NOMO-1 (cell line): ENCODE measurements around the gene SDR42E2.
"Not testable (repeated sequence)": the region's sequence is repeated elsewhere in the genome, so short reads cannot be mapped to it uniquely, and the experiment has no call there.

Experiments used
- DNase-seq, 2 experiments: peaks; one replicate each; lab custom pipeline; 2025; ENCODE audit not compliant: unreplicated experiment in 2 of 2; lab: John Stamatoyannopoulos, UW

SDR42E2 gene

GRCh38 chr16:22190776-22191531, 28.6 kb downstream of the SDR42E2 start:
- peak; percentile 94 to 98 for DNase-seq

DNA sequence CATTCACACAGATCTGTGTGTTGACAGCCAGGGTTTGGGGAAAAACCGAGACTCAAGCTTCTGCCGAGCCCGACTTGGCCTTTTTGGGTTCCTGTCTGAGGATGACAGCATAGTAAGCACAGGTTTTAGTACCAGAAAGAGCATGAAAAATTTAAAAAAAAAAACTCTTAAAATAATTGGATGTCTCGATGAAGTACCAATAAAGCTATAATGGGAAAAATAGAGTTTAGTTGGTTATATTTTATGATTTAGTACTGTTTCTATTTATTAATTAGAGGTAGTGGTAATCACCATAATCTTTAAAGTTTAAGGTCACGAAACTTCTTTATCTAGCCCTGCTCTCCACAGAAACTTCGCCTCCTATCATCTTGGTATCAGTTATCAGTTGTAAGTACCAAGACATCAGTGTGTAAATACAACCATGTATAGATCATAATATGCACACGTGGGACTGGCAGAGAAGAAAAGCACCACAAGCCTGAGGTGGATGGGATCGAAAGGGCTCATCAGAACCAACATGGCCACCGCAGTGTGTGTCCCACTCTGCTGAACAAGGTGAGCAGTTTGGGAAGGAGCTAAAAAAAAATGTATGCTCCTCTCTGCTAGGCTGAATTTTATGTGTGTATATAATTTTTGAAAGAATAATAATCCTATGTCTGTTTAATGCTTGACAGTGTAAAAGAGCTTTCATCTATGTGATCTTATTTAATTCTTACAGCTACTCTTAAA, 29.4 kb downstream of the SDR42E2 start:
- DNase-seq: no peak

- peak; percentile 75 to 79 for DNase-seq
Measured at GRCh38 chr16:22192261-22193062, 30.2 kb downstream of the SDR42E2 start.

DNA sequence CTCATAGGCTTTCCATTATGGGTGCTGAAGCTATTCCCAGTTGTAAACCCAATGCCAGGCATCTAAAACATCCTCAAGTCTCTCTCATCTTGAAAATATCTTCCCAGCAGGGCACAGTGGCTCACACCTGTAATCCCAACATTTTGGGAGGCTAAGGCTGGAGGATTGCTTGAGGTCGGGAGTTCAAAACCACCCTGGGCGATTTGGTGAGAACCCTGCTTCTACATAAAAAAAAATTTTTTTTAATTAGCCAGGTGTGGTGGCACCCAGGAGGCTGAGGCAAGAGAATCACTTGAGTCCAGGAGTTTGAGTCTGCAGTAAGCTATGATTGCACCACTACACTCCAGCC, 30.7 kb downstream of the SDR42E2 start:
- no peak for DNase-seq

DNA sequence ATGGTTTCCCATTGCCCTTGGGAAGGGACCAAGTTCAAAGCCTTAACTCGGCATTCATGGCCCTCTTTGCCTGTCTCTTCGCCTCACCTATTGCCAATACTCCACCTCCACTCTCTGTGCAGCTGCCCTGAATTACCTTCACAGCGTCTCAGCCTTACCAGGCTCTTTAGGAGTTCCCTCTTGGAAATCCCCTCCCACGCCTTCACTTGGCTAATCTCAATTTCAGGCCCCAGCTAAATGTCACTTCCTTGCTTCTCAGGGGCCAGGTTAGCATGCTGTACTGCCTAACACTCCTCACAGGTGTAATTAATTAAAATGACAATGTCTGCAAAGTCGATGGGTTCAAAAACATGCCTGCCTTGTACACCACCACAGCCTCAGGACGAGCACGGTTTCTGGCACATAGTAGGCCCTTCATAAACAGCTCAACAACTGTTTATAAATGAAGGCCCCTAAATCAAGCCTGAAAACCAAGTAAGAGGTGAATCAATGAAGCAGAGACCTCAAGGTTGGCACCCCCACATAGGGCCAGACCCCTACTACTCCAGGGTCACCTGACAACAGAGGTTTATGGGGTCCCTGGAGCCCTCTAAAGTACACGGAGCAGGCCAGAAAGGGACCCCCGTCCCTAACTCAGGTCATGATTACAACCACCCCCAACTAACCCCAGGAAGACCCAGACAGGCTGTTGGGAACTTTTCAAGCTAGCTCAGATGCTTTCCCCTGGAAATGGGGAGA, 32.6 kb downstream of the SDR42E2 start:
- no peak for DNase-seq

- no peak for DNase-seq
Measured at GRCh38 chr16:22195445-22195694, 33.1 kb downstream of the SDR42E2 start.

- DNase-seq: peak; percentile 85 to 88
Measured at GRCh38 chr16:22195695-22196558, 33.6 kb downstream of the SDR42E2 start.

- not testable (repeated sequence) for DNase-seq
Measured at GRCh38 chr16:22196559-22197168, 34.4 kb downstream of the SDR42E2 start.

DNA sequence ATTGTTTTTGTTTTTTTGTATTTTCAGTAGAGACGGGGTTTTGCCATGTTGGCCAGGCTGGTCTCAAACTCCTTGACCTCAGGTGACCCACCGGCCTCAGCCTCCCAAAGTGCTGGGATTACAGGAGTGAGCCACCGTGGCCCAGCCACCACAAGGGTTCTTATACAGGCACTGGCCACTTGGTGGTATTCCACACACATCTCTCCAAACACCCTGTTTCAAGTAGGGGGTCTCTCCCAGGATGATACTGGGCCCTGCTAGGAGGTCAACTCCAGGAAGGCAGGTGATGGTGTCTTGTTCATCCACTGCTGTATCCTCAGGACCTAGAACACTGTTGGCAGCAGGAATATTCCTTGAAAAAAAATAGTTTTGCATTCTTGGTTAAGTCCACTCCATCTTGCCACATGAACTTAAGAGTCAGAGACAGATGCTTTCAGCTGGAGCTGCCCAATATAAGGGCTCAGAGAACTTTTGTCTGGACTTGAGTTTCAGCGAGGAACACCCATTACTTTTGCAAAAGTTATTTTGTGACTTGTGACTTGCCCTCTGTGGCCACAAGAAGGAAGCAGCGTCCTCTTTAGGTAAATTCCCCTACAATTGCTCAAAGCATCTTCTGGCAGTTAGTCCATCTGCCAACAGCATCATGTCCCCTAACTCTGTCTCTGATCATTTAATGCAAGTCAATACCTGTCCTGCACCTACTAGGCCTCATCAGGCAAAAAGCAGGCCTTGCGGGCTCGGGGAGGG, 36.4 kb downstream of the SDR42E2 start:
- peak; percentile 18 to 21 for DNase-seq

DNA sequence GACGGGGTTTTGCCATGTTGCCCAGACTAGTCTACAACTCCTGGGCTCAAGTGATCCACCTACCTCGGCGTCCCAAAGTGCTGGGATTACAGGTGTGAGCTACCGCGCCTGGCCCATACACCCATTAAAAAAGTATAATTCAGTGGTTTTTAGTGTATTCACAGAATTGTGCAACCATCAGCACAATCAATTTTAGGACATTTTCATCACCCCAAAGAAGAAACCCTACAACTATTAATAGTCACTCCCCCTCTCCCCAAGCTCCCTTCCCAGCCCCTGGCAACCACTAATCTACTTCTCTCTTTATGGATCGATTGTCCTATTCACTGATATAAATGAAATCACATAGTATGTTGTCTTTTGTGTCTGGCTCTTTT, 39.9 kb downstream of the SDR42E2 start:
- no peak for DNase-seq

- DNase-seq: no peak
Measured at GRCh38 chr16:22203091-22203490, 40.8 kb downstream of the SDR42E2 start.

DNA sequence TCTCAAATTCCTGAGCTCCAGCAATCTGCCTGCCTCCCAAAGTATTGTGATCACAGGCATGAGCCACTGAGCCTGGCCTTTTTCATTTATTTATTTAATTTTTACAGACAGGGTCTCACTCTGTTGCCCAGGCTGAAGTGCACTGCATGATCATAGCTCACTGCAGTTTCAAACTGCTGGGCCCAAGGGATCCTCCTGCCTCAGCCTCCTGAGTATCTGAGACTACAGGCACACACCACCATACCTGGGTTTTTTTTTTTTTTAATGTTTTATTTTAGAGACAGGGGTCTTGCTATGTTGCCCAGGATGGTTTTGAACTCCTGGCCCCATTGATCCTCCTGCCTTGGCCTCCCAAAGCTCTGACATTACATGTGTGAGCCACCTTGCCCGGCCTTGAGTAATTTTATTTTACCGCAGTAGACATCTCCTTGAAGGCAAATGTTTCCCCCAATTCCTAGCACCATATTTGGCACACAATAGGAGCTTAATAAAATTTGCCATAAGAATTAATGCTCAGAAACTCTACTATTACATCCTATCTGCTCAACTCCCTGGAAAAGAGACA, 41.9 kb downstream of the SDR42E2 start:
- DNase-seq: no peak

- no peak for DNase-seq
Measured at GRCh38 chr16:22205577-22206012, 43.3 kb downstream of the SDR42E2 start.

DNA sequence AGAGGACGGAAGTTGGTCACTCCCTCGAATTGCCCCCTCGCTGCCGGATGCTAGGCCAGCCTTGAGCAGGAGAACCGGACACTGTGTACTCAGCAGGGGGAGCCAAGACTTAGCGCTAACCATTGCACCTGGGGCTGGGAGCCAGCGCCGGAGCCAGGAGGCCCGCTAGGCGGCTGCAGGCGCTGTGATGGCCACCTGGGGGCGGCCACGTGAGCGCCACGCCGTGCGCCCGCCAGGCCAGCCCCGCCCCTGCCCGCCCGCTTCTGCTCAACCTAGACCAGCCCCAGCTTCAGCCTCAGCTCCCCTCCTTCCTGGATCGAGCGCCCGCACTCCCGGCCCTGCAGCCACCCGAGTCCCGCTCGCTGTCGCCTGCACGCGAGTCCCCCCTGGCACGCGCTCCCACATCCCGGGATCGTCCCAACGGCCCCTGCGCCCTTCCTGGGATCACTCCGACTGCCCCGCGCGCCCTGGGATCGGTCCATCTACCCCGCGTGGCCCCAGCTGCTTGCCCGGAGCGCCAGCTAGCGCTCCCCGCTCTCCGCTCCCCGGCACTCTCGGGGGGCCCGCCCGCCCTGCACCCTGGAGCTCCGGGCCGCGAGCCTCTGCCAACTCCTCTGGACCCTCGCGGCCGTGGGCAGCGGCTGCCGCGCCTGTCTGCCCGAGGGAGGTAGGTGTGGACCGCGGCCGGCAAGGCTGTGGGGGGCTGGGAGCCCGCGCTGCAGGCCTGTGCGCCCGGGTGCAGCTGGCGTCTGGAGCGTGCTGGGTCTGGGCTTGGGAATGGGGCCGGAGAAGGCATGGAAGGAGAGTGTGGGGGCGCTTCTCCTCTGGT, 43.9 kb downstream of the SDR42E2 start, which contains the start of gene EEF2K:
TSS of gene EEF2K (plus strand) at position 266 of the 829 bp plus-strand sequence. CDS start 19,452 bp downstream, outside the sequence.
- DNase-seq: peak; percentile 91 to 97

GRCh38 chr16:22206842-22207714, 44.8 kb downstream of the SDR42E2 start:
- peak; percentile 69 to 71 for DNase-seq

- no peak for DNase-seq
Measured at GRCh38 chr16:22207715-22208360, 45.5 kb downstream of the SDR42E2 start.
